ENCODE results near the gene LRRC7. TPM values are rescaled to one million over a fixed set of nuclear protein-coding genes. Genes with fewer than 3 reads are reported as not detected.

LRRC7 gene
- total and polyA plus RNA-seq, 2 donors from 2014 or later, result 0.19 to 0.37 TPM

GRCh38 chr1:69693921-69694675 lies 126.4 kb downstream of the LRRC7 start:
- no peaks in the 10 kb centered on the region for H3K4me1 ChIP-seq (ENCODE audit: control insufficient read depth in 2 of 3, insufficient read depth in 2 of 3, low read depth in 1 of 3, low read length in 3 of 3)
- no peak overlapping the region for H3K9ac ChIP-seq (ENCODE audit: low read length in 3 of 3)
- TF ChIP-seq, protein P1, sequence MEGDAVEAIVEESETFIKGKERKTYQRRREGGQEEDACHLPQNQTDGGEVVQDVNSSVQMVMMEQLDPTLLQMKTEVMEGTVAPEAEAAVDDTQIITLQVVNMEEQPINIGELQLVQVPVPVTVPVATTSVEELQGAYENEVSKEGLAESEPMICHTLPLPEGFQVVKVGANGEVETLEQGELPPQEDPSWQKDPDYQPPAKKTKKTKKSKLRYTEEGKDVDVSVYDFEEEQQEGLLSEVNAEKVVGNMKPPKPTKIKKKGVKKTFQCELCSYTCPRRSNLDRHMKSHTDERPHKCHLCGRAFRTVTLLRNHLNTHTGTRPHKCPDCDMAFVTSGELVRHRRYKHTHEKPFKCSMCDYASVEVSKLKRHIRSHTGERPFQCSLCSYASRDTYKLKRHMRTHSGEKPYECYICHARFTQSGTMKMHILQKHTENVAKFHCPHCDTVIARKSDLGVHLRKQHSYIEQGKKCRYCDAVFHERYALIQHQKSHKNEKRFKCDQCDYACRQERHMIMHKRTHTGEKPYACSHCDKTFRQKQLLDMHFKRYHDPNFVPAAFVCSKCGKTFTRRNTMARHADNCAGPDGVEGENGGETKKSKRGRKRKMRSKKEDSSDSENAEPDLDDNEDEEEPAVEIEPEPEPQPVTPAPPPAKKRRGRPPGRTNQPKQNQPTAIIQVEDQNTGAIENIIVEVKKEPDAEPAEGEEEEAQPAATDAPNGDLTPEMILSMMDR (IDR thresholded peaks at IDR 0.05; ENCODE audit: borderline replicate concordance, extremely low read depth, insufficient read depth), result no peak
- no peaks in the 10 kb centered on the region for H3K27me3 ChIP-seq (ENCODE audit: control insufficient read depth, insufficient read depth, low read length)
- no peak for DNase-seq
- no peak overlapping the region for H3K27ac ChIP-seq (ENCODE audit: low read depth in 2 of 2, low read length in 2 of 2)
- no peak for FAIRE-seq
- intact Hi-C loops (cut with DNase I), result no loop called here
- no peak overlapping the region for H3K4me3 ChIP-seq (ENCODE audit: low read length in 3 of 3)
- H3K36me3 ChIP-seq (ENCODE audit: control insufficient read depth in 2 of 3, insufficient read depth in 3 of 3, low read length in 3 of 3), result no peaks in the 10 kb centered on the region
- no peaks in the 10 kb centered on the region for H3K9me3 ChIP-seq (ENCODE audit: control insufficient read depth in 2 of 3, insufficient read depth in 1 of 3, low read length in 3 of 3)

DNA sequence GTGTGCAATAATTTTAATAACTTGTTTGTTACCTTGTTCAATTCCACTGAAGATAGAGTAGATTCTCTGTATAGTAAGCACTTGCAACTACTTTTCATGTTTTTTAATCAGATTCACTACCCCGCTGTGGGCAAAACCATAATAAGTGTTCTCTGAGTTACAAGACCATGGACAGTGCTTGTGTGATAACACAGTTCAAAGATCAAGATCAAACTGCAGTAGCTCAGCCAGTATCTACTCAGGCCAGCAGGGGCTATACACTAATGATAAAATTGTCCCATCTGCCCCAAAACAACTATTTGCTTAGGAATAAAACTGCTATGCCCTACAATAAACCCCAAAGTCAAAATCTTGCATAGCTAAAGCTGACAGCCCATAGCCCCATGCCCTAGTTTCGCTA lies 129.6 kb downstream of the LRRC7 start:
- no peak overlapping the region for H3K4me3 ChIP-seq (ENCODE audit: low read length in 3 of 3)
- H3K27me3 ChIP-seq (ENCODE audit: control insufficient read depth, insufficient read depth, low read length), result no peaks in the 10 kb centered on the region
- H3K27ac ChIP-seq (ENCODE audit: low read depth in 2 of 2, low read length in 2 of 2), result no peak overlapping the region
- DNase-seq, result no peak
- H3K9ac ChIP-seq (ENCODE audit: low read length in 3 of 3), result no peak overlapping the region
- no peak for FAIRE-seq
- TF ChIP-seq, protein P1 (IDR thresholded peaks at IDR 0.05; ENCODE audit: borderline replicate concordance, extremely low read depth, insufficient read depth), result no peak
- H3K4me1 ChIP-seq (ENCODE audit: control insufficient read depth in 2 of 3, insufficient read depth in 2 of 3, low read depth in 1 of 3, low read length in 3 of 3), result no peaks in the 10 kb centered on the region
- intact Hi-C loops (cut with DNase I), result no loop called here
- no peaks in the 10 kb centered on the region for H3K9me3 ChIP-seq (ENCODE audit: control insufficient read depth in 2 of 3, insufficient read depth in 1 of 3, low read length in 3 of 3)
- H3K36me3 ChIP-seq (ENCODE audit: control insufficient read depth in 2 of 3, insufficient read depth in 3 of 3, low read length in 3 of 3), result no peaks in the 10 kb centered on the region

DNA sequence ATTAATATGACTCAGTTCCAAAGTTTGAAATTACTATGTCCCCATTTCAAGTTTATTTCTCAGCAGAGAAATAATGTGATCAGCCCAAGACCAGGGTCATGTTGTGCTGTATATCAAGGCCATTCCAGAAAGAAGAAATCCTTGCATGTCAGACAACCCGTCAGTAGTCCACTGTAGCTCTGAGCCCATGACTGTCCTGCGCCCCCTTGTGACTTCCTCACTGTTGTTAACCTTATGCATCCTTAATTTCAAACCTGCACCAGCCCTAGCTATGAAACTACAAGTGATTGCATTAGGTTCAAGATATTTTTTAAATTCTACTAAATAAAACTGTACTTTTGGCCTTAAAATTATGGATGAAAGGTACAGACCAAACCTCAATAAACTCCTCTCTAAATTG lies 133.0 kb downstream of the LRRC7 start:
- Histone ChIP-seq H3K4me3 (ENCODE audit: low read length in 3 of 3) (no peak overlapping the region), H3K4me1 (ENCODE audit: control insufficient read depth in 2 of 3, insufficient read depth in 2 of 3, low read depth in 1 of 3, low read length in 3 of 3) (no peaks in the 10 kb centered on the region), H3K27me3 (ENCODE audit: control insufficient read depth, insufficient read depth, low read length) (no peaks in the 10 kb centered on the region), H3K9me3 (ENCODE audit: control insufficient read depth in 2 of 3, insufficient read depth in 1 of 3, low read length in 3 of 3) (no peaks in the 10 kb centered on the region), H3K36me3 (ENCODE audit: control insufficient read depth in 2 of 3, insufficient read depth in 3 of 3, low read length in 3 of 3) (no peaks in the 10 kb centered on the region), H3K27ac (ENCODE audit: low read depth in 2 of 2, low read length in 2 of 2) (no peak overlapping the region), H3K9ac (ENCODE audit: low read length in 3 of 3) (no peak overlapping the region)
- FAIRE-seq (no peak), DNase-seq (peak in 1 of 5 donors; percentile 24)
- intact Hi-C loops (cut with DNase I), result no loop called here
- TF ChIP-seq, protein P1 (IDR thresholded peaks at IDR 0.05; ENCODE audit: borderline replicate concordance, extremely low read depth, insufficient read depth), result peak; percentile 17
